Stomach (tissue), 9 donors: Measurements from ENCODE around the gene JPH2. TPM values are rescaled to one million over a fixed set of nuclear protein-coding genes. Genes with fewer than 3 reads are reported as not detected.

Source experiments
- DNase-seq, 2 donors: peaks; one replicate each; pipeline versions ENCODE4 v3.0.0 to v3.0.0-alpha.2; 2013 to 2019
- H3K27ac ChIP-seq, 5 donors: fragments of 200-600 bp in 4 of 5; sonication (generic) in 4 of 5; one replicate each; pipeline ENCODE4 v1.5.1; 2013 to 2019; ENCODE audit warnings: mild to moderate bottlenecking in 1 of 5, moderate library complexity in 1 of 5
- H3K27me3 ChIP-seq, 3 donors: fragments of 200-600 bp; sonication (generic); one replicate each; pipeline ENCODE4 v1.5.1; 2017 to 2019; ENCODE audit warnings: mixed run types in 1 of 3
- H3K36me3 ChIP-seq, 4 donors: fragments of 200-600 bp; sonication (generic); 1 replicate in 3 of 4; 2 replicates in 1 of 4; pipeline ENCODE4 v1.5.1; 2016 to 2019
- H3K4me1 ChIP-seq, 4 donors: fragments of 200-600 bp; sonication (generic); one replicate each; pipeline ENCODE4 v1.5.1; 2016 to 2019
- H3K4me3 ChIP-seq, 4 donors: fragments of 200-600 bp; sonication (generic) in 3 of 4; one replicate each; pipeline ENCODE4 v1.5.1; 2016 to 2019; ENCODE audit warnings: mild to moderate bottlenecking in 1 of 4
- H3K9me3 ChIP-seq, 4 donors: fragments of 200-600 bp; sonication (generic); one replicate each; pipeline ENCODE4 v1.5.1; 2016 to 2019
- CTCF ChIP-seq, 7 experiments: fragments of 450-650 bp in 4 of 7; fragments of 200-600 bp in 3 of 7; sonication (generic) in 3 of 7; IDR thresholded peaks; one replicate each; pipeline ENCODE4 v1.5.1; 2016 to 2019; ENCODE audit warnings: antibody characterized with exemption in 7 of 7, control low read depth in 2 of 7, mild to moderate bottlenecking in 1 of 7
- EP300 ChIP-seq: sonication (generic); formaldehyde crosslinking; IDR thresholded peaks from one replicate; pipeline ENCODE4 v1.6.1; 2017; ENCODE audit warnings: antibody characterized with exemption
- POLR2A ChIP-seq, 4 donors: fragments of 450-650 bp; IDR thresholded peaks; one replicate each; pipeline ENCODE4 v1.6.1; 2016; ENCODE audit warnings: antibody characterized with exemption in 4 of 4, control low read depth in 2 of 4, mild to moderate bottlenecking in 1 of 4, moderate library complexity in 1 of 4
- POLR2AphosphoS5 ChIP-seq, 3 donors: sonication (generic); formaldehyde crosslinking; IDR thresholded peaks; one replicate each; pipeline ENCODE4 v1.6.1; 2016; ENCODE audit warnings: antibody characterized with exemption in 3 of 3
- WGBS, 5 donors: extraction: QIAGEN DNeasy Blood & Tissue Kit in 3 of 5; methylation state at CpG; one replicate each; pipeline versions ENCODE4 v1.1.5 to v1.1.7; 2013 to 2018; 5-methylcytosine and 5-hydroxymethylcytosine counted together
- intact Hi-C: fragments of 100-400 bp; cut with DNase I; formaldehyde crosslinking; loops from one replicate; pipeline ENCODE4 v1.15.1; 2023; ENCODE audit warnings: low total_unique reads
- polyA plus RNA-seq, 3 donors: library from polyadenylated mRNA; stranded (reverse); fragments of 200-250 nt; gene quantifications; one replicate each; pipeline ENCODE4 v1.2.3, GENCODE V29; 2013
- total RNA-seq, 5 donors: library from RNA; depleted of rRNA; stranded (reverse); fragments of >200 nt; gene quantifications; one replicate each; pipeline versions ENCODE4 v1.1.0 to v1.2.3, GENCODE V29; 2014 to 2016
- donor health status: healthy with polysubstance abuse.
- donor health status: Bipolar disorder and iron deficiency.
- donor health status: healthy.

JPH2 gene
- total and polyA plus RNA-seq, 8 donors = 0.15 to 51.9 (median 10.9) TPM

- intact Hi-C loops = no loop called here
- H3K4me3 ChIP-seq = no peak overlapping the region
- WGBS, 5 donors = 70 to 83% (median 80%) methylated on average over 4 of the region's 4 CpGs
- no peak for DNase-seq
- no peaks in the 10 kb centered on the region for H3K9me3 ChIP-seq
- peaks cover 54 to 87% (median 84%) of the 10 kb centered on the region in 4 donors for H3K36me3 ChIP-seq
- H3K27ac ChIP-seq = peak overlapping the region in 2 of 5 donors; percentile 15 to 43
- no peak for TF ChIP-seq CTCF (IDR thresholded peaks at IDR 0.05)
- no peak for TF ChIP-seq POLR2A (IDR thresholded peaks at IDR 0.05)
- no peak for TF ChIP-seq POLR2AphosphoS5 (IDR thresholded peaks at IDR 0.05)
- no peak for TF ChIP-seq EP300
- H3K4me1 ChIP-seq = peaks cover 13 to 54% (median 37%) of the 10 kb centered on the region in 4 donors
- no peaks in the 10 kb centered on the region for H3K27me3 ChIP-seq
Measured at GRCh38 chr20:44200371-44200770, 13.4 kb upstream of the JPH2 start.

- Histone ChIP-seq H3K36me3 (peaks cover 54 to 82% (median 80%) of the 10 kb centered on the region in 4 donors), H3K9me3 (no peaks in the 10 kb centered on the region), H3K27me3 (no peaks in the 10 kb centered on the region), H3K4me3 (no peak overlapping the region), H3K27ac (peak overlapping the region in 1 of 5 donors; percentile 43), H3K4me1 (peaks cover 11 to 49% (median 34%) of the 10 kb centered on the region in 4 donors)
- 81 to 93% (median 91%) methylated on average over 4 of the region's 4 CpGs for WGBS, 5 donors
- TF ChIP-seq CTCF (IDR thresholded peaks at IDR 0.05) = no peak
- no peak for TF ChIP-seq EP300
- no peak for TF ChIP-seq POLR2AphosphoS5 (IDR thresholded peaks at IDR 0.05)
- no peak for TF ChIP-seq POLR2A (IDR thresholded peaks at IDR 0.05)
- intact Hi-C loops = no loop called here
- no peak for DNase-seq
Measured at GRCh38 chr20:44199877-44200276, 12.9 kb upstream of the JPH2 start.

- H3K27me3 ChIP-seq = no peaks in the 10 kb centered on the region
- no peaks in the 10 kb centered on the region for H3K9me3 ChIP-seq
- peaks cover 2 to 39% (median 25%) of the 10 kb centered on the region in 4 donors for H3K4me1 ChIP-seq
- no peak for DNase-seq
- WGBS, 5 donors = 82 to 87% (median 86%) methylated on average over 4 of the region's 4 CpGs
- no peak overlapping the region for H3K4me3 ChIP-seq
- intact Hi-C loops = no loop called here
- no peak for TF ChIP-seq POLR2A (IDR thresholded peaks at IDR 0.05)
- no peak for TF ChIP-seq POLR2AphosphoS5 (IDR thresholded peaks at IDR 0.05)
- no peak for TF ChIP-seq CTCF (IDR thresholded peaks at IDR 0.05)
- no peak for TF ChIP-seq EP300
- H3K27ac ChIP-seq = no peak overlapping the region
- H3K36me3 ChIP-seq = peaks cover 54 to 77% (median 74%) of the 10 kb centered on the region in 4 donors
Measured at GRCh38 chr20:44198872-44199271, 11.9 kb upstream of the JPH2 start.

- Histone ChIP-seq H3K9me3 (no peaks in the 10 kb centered on the region), H3K36me3 (peaks cover 41 to 59% (median 58%) of the 10 kb centered on the region in 4 donors), H3K27me3 (no peaks in the 10 kb centered on the region), H3K27ac (no peak overlapping the region), H3K4me3 (no peak overlapping the region), H3K4me1 (peaks cover 0 to 17% (median 7%) of the 10 kb centered on the region in 4 donors)
- no peak for DNase-seq
- 70 to 75% (median 71%) methylated on average over 3 of the region's 3 CpGs for WGBS, 5 donors
- intact Hi-C loops = no loop called here
- TF ChIP-seq POLR2A (IDR thresholded peaks at IDR 0.05) (no peak), EP300 (no peak), CTCF (IDR thresholded peaks at IDR 0.05) (no peak), POLR2AphosphoS5 (IDR thresholded peaks at IDR 0.05) (no peak)
Measured at GRCh38 chr20:44196271-44196670, 9.3 kb upstream of the JPH2 start.
